ENCODE results near the gene EP400.

DNA sequence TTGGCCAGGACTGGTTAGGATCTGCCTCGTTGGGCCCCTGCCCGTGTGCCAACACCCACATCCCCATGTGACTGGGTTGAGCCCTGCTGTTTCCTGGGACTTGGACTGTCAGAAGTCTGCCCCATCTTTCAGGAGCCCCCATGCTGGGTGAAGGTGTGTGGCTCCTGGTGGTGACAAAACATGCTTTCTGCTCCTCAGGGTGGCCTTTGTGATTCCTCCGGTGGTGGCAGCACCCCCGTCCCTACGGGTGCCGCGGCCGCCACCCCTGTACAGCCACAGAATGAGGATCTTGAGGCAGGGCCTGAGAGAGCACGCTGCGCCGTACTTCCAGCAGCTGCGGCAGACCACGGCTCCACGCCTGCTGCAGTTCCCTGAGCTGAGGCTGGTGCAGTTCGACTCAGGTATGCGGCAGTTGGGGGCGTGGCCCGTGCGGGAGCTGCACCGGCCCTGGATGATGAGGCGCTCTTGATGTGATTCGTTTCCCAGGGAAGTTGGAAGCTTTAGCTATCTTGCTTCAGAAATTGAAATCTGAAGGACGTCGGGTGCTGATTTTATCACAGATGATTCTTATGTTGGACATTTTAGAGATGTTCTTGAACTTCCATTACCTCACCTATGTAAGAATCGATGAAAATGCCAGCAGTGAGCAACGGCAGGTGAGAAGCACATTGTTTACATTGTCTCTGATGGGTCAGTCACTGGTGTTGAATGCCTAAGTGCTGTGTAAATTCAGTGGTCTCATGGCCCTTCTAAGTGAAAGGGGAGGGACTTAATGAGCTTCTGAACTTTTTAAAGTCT lies 80.0 kb downstream of the EP400 start:
- TF ChIP-seq CTCF (conservative IDR thresholded peaks at IDR 0.05 in 1 of 2, IDR thresholded peaks at IDR 0.05 in 1 of 2; ENCODE audit: low read depth in 1 of 2, low read length in 2 of 2) (no peak), EZH2 (IDR thresholded peaks at IDR 0.05; ENCODE audit: low read length, missing control alignments) (no peak)
